ENCODE results near the gene RNASEH1.
"Not testable (repeated sequence)": the region's sequence is repeated elsewhere in the genome, so short reads cannot be mapped to it uniquely, and the experiment has no call there.

Gene RNASEH1

GRCh38 chr2:3503046-3503445 lies 55.1 kb downstream of the RNASEH1 start:
- Mint-ChIP-seq H3K27me3 (ENCODE audit: low read depth) (no peaks in the 10 kb centered on the region), H3K36me3 (ENCODE audit: low read depth) (peaks cover 45% of the 10 kb centered on the region)

GRCh38 chr2:3500326-3500899 lies 57.7 kb downstream of the RNASEH1 start:
- Mint-ChIP-seq H3K27ac (no peak overlapping the region), H3K4me3 (no peak overlapping the region), H3K4me1 (ENCODE audit: low read depth) (peaks cover 3% of the 10 kb centered on the region), H3K36me3 (ENCODE audit: low read depth) (peaks cover 34% of the 10 kb centered on the region), H3K9me3 (no peaks in the 10 kb centered on the region), H3K27me3 (ENCODE audit: low read depth) (no peaks in the 10 kb centered on the region)

More at GRCh38 chr2:3503046-3503445, 55.1 kb downstream of the RNASEH1 start:
- H3K4me1 Mint-ChIP-seq (ENCODE audit: low read depth): peaks cover 3% of the 10 kb centered on the region
- H3K9me3 Mint-ChIP-seq: no peaks in the 10 kb centered on the region
- H3K27ac Mint-ChIP-seq: no peak overlapping the region
- no peak overlapping the region for H3K4me3 Mint-ChIP-seq

- no peaks in the 10 kb centered on the region for H3K27me3 Mint-ChIP-seq (ENCODE audit: low read depth)
- peaks cover 25% of the 10 kb centered on the region for H3K36me3 Mint-ChIP-seq (ENCODE audit: low read depth)
- H3K27ac Mint-ChIP-seq: no peak overlapping the region
- no peaks in the 10 kb centered on the region for H3K9me3 Mint-ChIP-seq
- H3K4me3 Mint-ChIP-seq: no peak overlapping the region
- peaks cover 3% of the 10 kb centered on the region for H3K4me1 Mint-ChIP-seq (ENCODE audit: low read depth)
Measured at GRCh38 chr2:3498783-3499394, 59.2 kb downstream of the RNASEH1 start.

- not testable (repeated sequence) for H3K27ac Mint-ChIP-seq; H3K27me3 Mint-ChIP-seq (ENCODE audit: low read depth); H3K4me1 Mint-ChIP-seq (ENCODE audit: low read depth); H3K4me3 Mint-ChIP-seq; H3K9me3 Mint-ChIP-seq
- H3K36me3 Mint-ChIP-seq (ENCODE audit: low read depth): peaks cover 14% of the 10 kb centered on the region
Measured at GRCh38 chr2:3496708-3497080, 61.4 kb downstream of the RNASEH1 start.
